Measurements from ENCODE around the gene ZNF518A. TPM values are rescaled to one million over a fixed set of nuclear protein-coding genes. Genes with fewer than 3 reads are reported as not detected.
A peak's percentile ranks its signal among the peaks of the same experiment; 100 is the strongest.

Gene ZNF518A
- total RNA-seq, 1 experiment from 2014 or later, result 26.1 TPM

- no peak for DNase-seq (ENCODE audit: low read depth, low spot score)
- intact Hi-C loops (cut with micrococcal nuclease; ENCODE audit: unreplicated experiment), result no loop called here
- Histone ChIP-seq H3K36me3 (ENCODE audit: control insufficient read depth, insufficient read depth, low read length) (no peaks in the 10 kb centered on the region), H3K27ac (ENCODE audit: low read length) (peak overlapping the region; percentile 91), H3K4me3 (ENCODE audit: low read depth in 2 of 2, low read length in 2 of 2) (peak overlapping the region; percentile 70 to 92), H3K27me3 (ENCODE audit: control insufficient read depth, insufficient read depth, low read length) (peaks cover 10% of the 10 kb centered on the region), H3K4me1 (ENCODE audit: control insufficient read depth, insufficient read depth, low read length) (peaks cover 3% of the 10 kb centered on the region; the same call in 1 of the 2 replicates), H3K9me3 (ENCODE audit: control insufficient read depth, insufficient read depth, low read depth, low read length) (peaks cover 8% of the 10 kb centered on the region)
- no peak for ATAC-seq
- POLR2A ChIA-PET, result interaction anchor here (0.6 to 2.2 kb wide), 3 partner anchors 28 to 57 kb away, joined by 3 to 6 read pairs (median 5); partner anchors contain the start of gene ZNF518A
- CTCF ChIA-PET, result interaction anchor here (0.6 kb wide), 1 partner anchor 60 kb away, joined by 3 read pairs; no protein-coding TSS in a partner anchor
- TF ChIP-seq CTCF (IDR thresholded peaks at IDR 0.05) (no peak), REST (IDR thresholded peaks at IDR 0.05; ENCODE audit: insufficient read depth in 1 of 2, low read depth in 2 of 2, low read length in 1 of 2) (no peak), SIN3A (IDR thresholded peaks at IDR 0.05; ENCODE audit: borderline replicate concordance, insufficient read depth, low read depth, low read length) (no peak), POLR2AphosphoS5 (IDR thresholded peaks at IDR 0.05; ENCODE audit: low read depth, low read length) (no peak), TCF7L2 (IDR thresholded peaks at IDR 0.05; ENCODE audit: low read depth, low read length) (no peak)
- in situ Hi-C loops (cut with HindIII; ENCODE audit: low pct_unique_long_range_greater_than_20kb, low sequenced_read_pairs), result no loop called here
- BruUV-seq (replicated peaks), result no TSS peak
Measured at GRCh38 chr10:96089116-96089515, 41.0 kb upstream of the ZNF518A start.

GRCh38 chr10:96089670-96090462, 40.2 kb upstream of the ZNF518A start:
- Histone ChIP-seq H3K36me3 (ENCODE audit: control insufficient read depth, insufficient read depth, low read length) (no peaks in the 10 kb centered on the region), H3K27ac (ENCODE audit: low read length) (peak overlapping the region; percentile 91), H3K4me1 (ENCODE audit: control insufficient read depth, insufficient read depth, low read length) (peaks cover 3% of the 10 kb centered on the region; the same call in 1 of the 2 replicates), H3K27me3 (ENCODE audit: control insufficient read depth, insufficient read depth, low read length) (peaks cover 17% of the 10 kb centered on the region), H3K4me3 (ENCODE audit: low read depth in 2 of 2, low read length in 2 of 2) (peak overlapping the region; percentile 70 to 92), H3K9me3 (ENCODE audit: control insufficient read depth, insufficient read depth, low read depth, low read length) (peaks cover 8% of the 10 kb centered on the region)
- intact Hi-C loops (cut with micrococcal nuclease; ENCODE audit: unreplicated experiment), result loop anchor here (1.0 kb wide), 1 partner anchor 40 kb away; the partner anchor contains the start of gene ZNF518A
- ChIA-PET POLR2A (interaction anchor here (0.6 to 2.2 kb wide), 4 partner anchors 27 to 56 kb away, joined by 3 to 6 read pairs (median 4); partner anchors contain the start of gene ZNF518A), CTCF (interaction anchor here (0.6 kb wide), 1 partner anchor 59 kb away, joined by 3 read pairs; no protein-coding TSS in a partner anchor)
- ATAC-seq, result peak; percentile 98
- peak; percentile 96 for TF ChIP-seq SIN3A (IDR thresholded peaks at IDR 0.05; ENCODE audit: borderline replicate concordance, insufficient read depth, low read depth, low read length)
- TF ChIP-seq CTCF (IDR thresholded peaks at IDR 0.05), result no peak
- TF ChIP-seq POLR2AphosphoS5 (IDR thresholded peaks at IDR 0.05; ENCODE audit: low read depth, low read length), result peak; percentile 85
- no peak for TF ChIP-seq REST (IDR thresholded peaks at IDR 0.05; ENCODE audit: insufficient read depth in 1 of 2, low read depth in 2 of 2, low read length in 1 of 2)
- peak; percentile 53 for TF ChIP-seq TCF7L2 (IDR thresholded peaks at IDR 0.05; ENCODE audit: low read depth, low read length)
- DNase-seq (ENCODE audit: low read depth, low spot score), result peak; percentile 66
- BruUV-seq (replicated peaks), result TSS peak; percentile 75
- in situ Hi-C loops (cut with HindIII; ENCODE audit: low pct_unique_long_range_greater_than_20kb, low sequenced_read_pairs), result no loop called here
